B cell (primary cell): ENCODE results near the gene NAA80. TPM values are rescaled to one million over a fixed set of nuclear protein-coding genes. Genes with fewer than 3 reads are reported as not detected.

Experiments
- ATAC-seq: fragments of 200-7000 bp; cut with Tn5 transposase; one replicate; pipeline ENCODE4 v1.10.0; 2021; ENCODE audit warnings: low read depth, mild to moderate bottlenecking, moderate number of reproducible peaks, moderate library complexity
- CTCF ChIA-PET: fragments of 350-600 bp; sonication (Branson Sonifier 250); formaldehyde crosslinking; loops from one replicate; lab custom pipeline; 2021; ENCODE audit warnings: antibody characterized with exemption, inconsistent platforms; lab: Charles Lee
- POLR2A ChIA-PET: fragments of 350-600 bp; sonication (Branson Sonifier 250); formaldehyde crosslinking; loops from one replicate; lab custom pipeline; 2021; ENCODE audit warnings: antibody characterized with exemption; lab: Charles Lee
- DNase-seq: peaks from one replicate; pipeline ENCODE4 v3.0.0; 2013
- H2AFZ ChIP-seq: 2 replicates; pipeline ENCODE4 v1.6.1; 2012; ENCODE audit warnings: mild to moderate bottlenecking, low read depth, low read length; ENCODE audit not compliant: insufficient read depth, poor library complexity, severe bottlenecking
- H3K27ac ChIP-seq, 2 donors: 1 replicate in 1 of 2; 2 replicates in 1 of 2; pipeline ENCODE4 v1.5.1; 2012 to 2013; ENCODE audit warnings: low read length in 2 of 2, mild to moderate bottlenecking in 2 of 2, moderate library complexity in 1 of 2
- H3K27me3 ChIP-seq, 4 experiments: fragments of 200-600 bp in 1 of 4; sonication (generic) in 1 of 4; replicated peaks in 1 of 4; 1 replicate in 2 of 4; 2 replicates in 2 of 4; pipeline versions ENCODE4 v1.6.1 to v1.7.0; 2013 to 2016; ENCODE audit warnings: low read length in 3 of 4, mild to moderate bottlenecking in 2 of 4, mixed read lengths in 1 of 4, moderate library complexity in 1 of 4; ENCODE audit not compliant: insufficient read depth in 4 of 4, control insufficient read depth in 3 of 4; ENCODE audit errors: control extremely low read depth in 1 of 4
- H3K36me3 ChIP-seq, 2 experiments: replicated peaks in 1 of 2; 1 replicate in 1 of 2; 2 replicates in 1 of 2; pipeline versions ENCODE4 v1.6.1 to v1.7.1; 2013; ENCODE audit warnings: low read length in 1 of 2; ENCODE audit not compliant: insufficient read depth in 2 of 2, control insufficient read depth in 1 of 2; ENCODE audit errors: control extremely low read depth in 1 of 2, extremely low read depth in 1 of 2
- H3K4me1 ChIP-seq, 2 donors: fragments of 200-600 bp in 1 of 2; sonication (generic) in 1 of 2; 1 replicate in 1 of 2; 2 replicates in 1 of 2; pipeline versions ENCODE4 v1.5.1 to v1.6.1; 2013 to 2017; ENCODE audit warnings: low read length in 2 of 2; ENCODE audit not compliant: control insufficient read depth in 2 of 2, insufficient read depth in 2 of 2
- H3K4me2 ChIP-seq: replicated peaks from 2 replicates; pipeline ENCODE3; 2012; ENCODE audit warnings: mild to moderate bottlenecking, low read depth, low read length; ENCODE audit not compliant: poor library complexity, severe bottlenecking
- H3K4me3 ChIP-seq, 5 experiments: fragments of 200-600 bp in 1 of 5; sonication (generic) in 1 of 5; 1 replicate in 3 of 5; 2 replicates in 2 of 5; pipeline versions ENCODE4 v1.5.1 to v1.7.0; 2011 to 2016; ENCODE audit warnings: low read length in 4 of 5, mild to moderate bottlenecking in 4 of 5, low read depth in 2 of 5, control low read depth in 1 of 5, moderate library complexity in 1 of 5; ENCODE audit not compliant: insufficient read depth in 1 of 5; ENCODE audit errors: control extremely low read depth in 1 of 5, extremely low read depth in 1 of 5
- H3K79me2 ChIP-seq: fragments of 200-600 bp; sonication (generic); one replicate; pipeline ENCODE4 v1.6.0; 2016; ENCODE audit warnings: low read length; ENCODE audit not compliant: control insufficient read depth, insufficient read depth
- H3K9ac ChIP-seq: fragments of 200-600 bp; sonication (generic); 2 replicates; pipeline ENCODE4 v1.6.1; 2017; ENCODE audit warnings: mild to moderate bottlenecking, low read length, moderate library complexity
- H3K9me3 ChIP-seq, 3 donors: one replicate each; pipeline versions ENCODE4 v1.6.1 to v1.7.1; 2013; ENCODE audit warnings: low read length in 2 of 3; ENCODE audit not compliant: control insufficient read depth in 2 of 3, insufficient read depth in 1 of 3; ENCODE audit errors: control extremely low read depth in 1 of 3
- H4K20me1 ChIP-seq: 2 replicates; pipeline ENCODE4 v1.6.0; 2012; ENCODE audit warnings: mild to moderate bottlenecking, low read length; ENCODE audit not compliant: insufficient read depth, control insufficient read depth, poor library complexity, severe bottlenecking
- H3K27ac Mint-ChIP-seq: one replicate; pipeline ENCODE4 v1.8.0; 2021; ENCODE audit warnings: mixed read lengths
- H3K27me3 Mint-ChIP-seq: one replicate; pipeline ENCODE4 v1.8.0; 2021; ENCODE audit warnings: mixed read lengths
- H3K4me1 Mint-ChIP-seq: one replicate; pipeline ENCODE4 v1.8.0; 2021; ENCODE audit warnings: mixed read lengths
- H3K4me3 Mint-ChIP-seq: one replicate; pipeline ENCODE4 v1.8.0; 2021; ENCODE audit warnings: mixed read lengths
- H3K9me3 Mint-ChIP-seq: one replicate; pipeline ENCODE4 v1.8.0; 2022; ENCODE audit warnings: mixed read lengths; ENCODE audit not compliant: insufficient read depth
- EZH2 ChIP-seq: IDR thresholded peaks from 2 replicates; pipeline ENCODE4 v1.6.1; 2012; ENCODE audit warnings: borderline replicate concordance, low read depth, mild to moderate bottlenecking, moderate library complexity, low read length; ENCODE audit not compliant: insufficient read depth, poor library complexity, severe bottlenecking
- WGBS: methylation state at CpG from one replicate; pipeline ENCODE4 v1.1.5; 2013; ENCODE audit warnings: missing lambda C conversion rate; ENCODE audit not compliant: insufficient coverage; 5-methylcytosine and 5-hydroxymethylcytosine counted together
- intact Hi-C: fragments of 100-400 bp; cut with micrococcal nuclease; formaldehyde crosslinking; loops from one replicate; pipeline ENCODE4 v1.10.0; 2022
- polyA plus RNA-seq: library from polyadenylated mRNA; depleted of rRNA; stranded (reverse); fragments of >200 nt; gene quantifications from 2 replicates; pipeline ENCODE4 v1.2.3, GENCODE V29; 2012
- total RNA-seq, 2 donors: library from RNA; stranded (reverse); fragments of 120-200 nt in 1 of 2; gene quantifications; 1 replicate in 1 of 2; 2 replicates in 1 of 2; pipeline versions ENCODE4 v1.2.3 to v1.2.4, GENCODE V29; 2013 to 2022
- TF ChIP-seq, protein P1 (sequence below): fragments of 200-600 bp; IDR thresholded peaks from one replicate; pipeline ENCODE4 v1.8.0; 2022; ENCODE audit warnings: antibody characterized with exemption, mild to moderate bottlenecking

NAA80 gene
- total and polyA plus RNA-seq, 2 donors (not counting 1 experiment from before 2014, with no cell fraction given) = 37.8 to 49.0 TPM

DNA sequence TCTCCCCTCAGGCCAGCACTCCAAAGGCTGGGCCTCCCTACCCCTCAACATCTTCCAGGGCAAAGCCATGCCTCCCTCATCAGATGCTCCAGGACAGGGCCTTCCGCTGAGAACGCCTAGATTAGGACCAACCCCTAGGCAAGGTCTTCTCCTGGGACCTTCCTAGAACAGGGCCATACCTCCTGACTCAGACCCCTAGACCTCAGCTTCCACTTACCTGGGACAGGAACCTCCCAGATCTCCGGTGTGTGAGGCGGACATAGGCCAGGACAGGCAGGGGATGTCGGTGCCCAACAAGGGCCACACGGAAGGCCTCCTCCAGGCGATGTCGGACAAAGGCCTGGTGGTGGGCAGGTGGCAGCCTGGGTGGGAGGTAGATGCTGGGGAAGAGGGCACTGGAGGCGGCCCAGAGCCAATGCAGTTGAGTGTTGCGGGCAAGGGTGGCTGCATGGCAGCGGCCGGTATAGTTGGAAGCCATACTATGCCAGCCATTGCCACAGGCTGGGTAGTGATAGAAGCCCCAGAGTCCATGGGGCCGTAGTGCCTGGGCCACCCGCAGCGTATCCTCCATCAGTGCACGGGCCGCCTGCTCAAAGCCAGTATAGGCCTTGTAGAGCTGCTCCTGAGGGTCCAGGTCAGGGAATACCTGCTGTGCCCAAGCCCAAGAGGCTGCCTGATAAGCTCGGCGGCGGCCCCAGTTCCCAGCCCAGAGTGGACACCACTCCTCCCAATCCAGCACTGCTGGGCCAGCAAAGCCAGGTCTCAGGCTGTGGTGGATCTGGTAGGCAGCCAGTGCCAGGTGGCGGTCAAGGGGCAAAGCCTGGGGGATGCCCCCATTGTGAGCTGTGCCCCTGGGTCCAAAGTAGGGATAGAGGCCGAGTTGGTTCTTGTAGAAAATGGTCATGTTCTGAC is 4.5 kb downstream of the NAA80 start:
- Histone ChIP-seq H2AFZ (no peak overlapping the region), H3K27me3 (no peaks in the 10 kb centered on the region), H4K20me1 (no peaks in the 10 kb centered on the region), H3K36me3 (peaks cover 0 to 11% of the 10 kb centered on the region in 2 experiments), H3K9ac (no peak overlapping the region), H3K4me2 (no peak overlapping the region), H3K27ac (no peak overlapping the region), H3K9me3 (no peaks in the 10 kb centered on the region), H3K4me1 (peaks cover 21 to 33% of the 10 kb centered on the region in 2 donors), H3K79me2 (peaks cover 27% of the 10 kb centered on the region), H3K4me3 (no peak overlapping the region)
- over 99% methylated on average over 22 of the region's 22 CpGs for WGBS
- Mint-ChIP-seq H3K9me3 (no peaks in the 10 kb centered on the region), H3K27me3 (no peaks in the 10 kb centered on the region), H3K4me3 (no peak overlapping the region), H3K27ac (no peak overlapping the region), H3K4me1 (peaks cover 36% of the 10 kb centered on the region)
- TF ChIP-seq, protein P1, sequence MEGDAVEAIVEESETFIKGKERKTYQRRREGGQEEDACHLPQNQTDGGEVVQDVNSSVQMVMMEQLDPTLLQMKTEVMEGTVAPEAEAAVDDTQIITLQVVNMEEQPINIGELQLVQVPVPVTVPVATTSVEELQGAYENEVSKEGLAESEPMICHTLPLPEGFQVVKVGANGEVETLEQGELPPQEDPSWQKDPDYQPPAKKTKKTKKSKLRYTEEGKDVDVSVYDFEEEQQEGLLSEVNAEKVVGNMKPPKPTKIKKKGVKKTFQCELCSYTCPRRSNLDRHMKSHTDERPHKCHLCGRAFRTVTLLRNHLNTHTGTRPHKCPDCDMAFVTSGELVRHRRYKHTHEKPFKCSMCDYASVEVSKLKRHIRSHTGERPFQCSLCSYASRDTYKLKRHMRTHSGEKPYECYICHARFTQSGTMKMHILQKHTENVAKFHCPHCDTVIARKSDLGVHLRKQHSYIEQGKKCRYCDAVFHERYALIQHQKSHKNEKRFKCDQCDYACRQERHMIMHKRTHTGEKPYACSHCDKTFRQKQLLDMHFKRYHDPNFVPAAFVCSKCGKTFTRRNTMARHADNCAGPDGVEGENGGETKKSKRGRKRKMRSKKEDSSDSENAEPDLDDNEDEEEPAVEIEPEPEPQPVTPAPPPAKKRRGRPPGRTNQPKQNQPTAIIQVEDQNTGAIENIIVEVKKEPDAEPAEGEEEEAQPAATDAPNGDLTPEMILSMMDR = no peak
- TF ChIP-seq EZH2 = no peak
- ChIA-PET POLR2A (no interaction called here), CTCF (interaction anchor here (0.6 kb wide), 1 partner anchor 31 kb away, joined by 4 read pairs; no protein-coding TSS in a partner anchor)
- intact Hi-C loops = loop anchor here (10.0 kb wide), 1 partner anchor 1090 kb away; the partner anchor contains the start of gene MANF
- DNase-seq (no peak), ATAC-seq (no peak)

DNA sequence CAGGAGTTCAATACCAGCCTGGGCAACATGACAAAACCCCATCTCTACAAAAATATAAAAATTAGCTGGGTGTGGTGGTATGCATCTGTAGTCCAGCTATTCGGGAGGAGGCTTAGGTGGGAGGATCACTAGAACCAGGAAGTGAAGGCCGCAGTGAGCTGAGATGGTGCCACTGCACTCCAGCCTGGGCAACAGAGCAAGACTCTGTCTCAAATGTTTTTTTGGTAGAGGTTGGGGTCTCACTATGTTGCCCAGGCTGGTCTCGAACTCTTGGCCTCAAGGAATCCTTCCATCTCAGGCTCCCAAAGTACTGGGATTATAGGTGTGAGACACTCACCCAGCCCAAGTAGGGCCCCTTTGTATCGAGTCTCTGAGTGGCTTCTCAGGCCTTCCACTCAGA is 5.1 kb downstream of the NAA80 start:
- no peaks in the 10 kb centered on the region for H3K27me3 Mint-ChIP-seq
- no peak for DNase-seq
- POLR2A ChIA-PET = no interaction called here

More for the DNA sequence above, 5.1 kb downstream of the NAA80 start:
- Histone ChIP-seq H3K4me2 (no peak overlapping the region), H3K4me1 (peaks cover 20 to 31% of the 10 kb centered on the region in 2 donors), H3K79me2 (peaks cover 27% of the 10 kb centered on the region), H3K36me3 (peaks cover 0 to 18% of the 10 kb centered on the region in 2 experiments), H2AFZ (no peak overlapping the region), H3K4me3 (no peak overlapping the region), H3K27ac (no peak overlapping the region), H3K9ac (no peak overlapping the region), H3K27me3 (no peaks in the 10 kb centered on the region), H4K20me1 (no peaks in the 10 kb centered on the region), H3K9me3 (no peaks in the 10 kb centered on the region)
- H3K27ac Mint-ChIP-seq = no peak overlapping the region
- TF ChIP-seq, protein P1 = no peak
- TF ChIP-seq EZH2 = no peak
- intact Hi-C loops = loop anchor here (10.0 kb wide), 1 partner anchor 1091 kb away; the partner anchor contains the start of gene MANF
- CTCF ChIA-PET = interaction anchor here (1.6 kb wide), 1 partner anchor 100 kb away, joined by 5 read pairs; no protein-coding TSS in a partner anchor
- WGBS = 91% methylated on average over 3 of the region's 4 CpGs
- no peak overlapping the region for H3K4me3 Mint-ChIP-seq
- peaks cover 30% of the 10 kb centered on the region for H3K4me1 Mint-ChIP-seq
- ATAC-seq = no peak
- no peaks in the 10 kb centered on the region for H3K9me3 Mint-ChIP-seq
